Measurements from ENCODE around the gene IL19. TPM values are rescaled to one million over a fixed set of nuclear protein-coding genes. Genes with fewer than 3 reads are reported as not detected.

The IL19 gene
- total and polyA plus RNA-seq, 2 donors (not counting 3 experiments of a cell fraction or from before 2014, with no cell fraction given), result not detected

- H3K36me3 ChIP-seq (ENCODE audit: control insufficient read depth in 2 of 2, extremely low read depth in 1 of 2, insufficient read depth in 2 of 2, low read length in 2 of 2), result no peaks in the 10 kb centered on the region
- no peak overlapping the region for H3K4me2 ChIP-seq (ENCODE audit: insufficient read depth, low read length)
- no peaks in the 10 kb centered on the region for H3K79me2 ChIP-seq (ENCODE audit: control insufficient read depth, insufficient read depth, low read length)
- no peak overlapping the region for H3K9ac ChIP-seq (replicated peaks; ENCODE audit: extremely low read depth, insufficient read depth, low read length)
- no peaks in the 10 kb centered on the region for H4K20me1 ChIP-seq (replicated peaks; ENCODE audit: control insufficient read depth, extremely low read depth, insufficient read depth, low read length)
- H3K9me1 ChIP-seq (replicated peaks; ENCODE audit: control insufficient read depth, extremely low read depth, insufficient read depth, low read length), result no peaks in the 10 kb centered on the region
- dilution Hi-C loops (cut with MboI; ENCODE audit: extremely low pct_ligation_motif_present, low sequenced_read_pairs) (no loop called here), intact Hi-C loops (cut with micrococcal nuclease) (no loop called here)
- no peak overlapping the region for H2AFZ ChIP-seq (ENCODE audit: low read depth, low read length)
- H3K4me1 ChIP-seq (ENCODE audit: control insufficient read depth, extremely low read depth, insufficient read depth, low read length), result no peaks in the 10 kb centered on the region
- no peak overlapping the region for H3K4me3 ChIP-seq (replicated peaks in 1 of 3; ENCODE audit: insufficient read depth in 1 of 3, low read depth in 1 of 3, low read length in 3 of 3)
- TF ChIP-seq GATA2 (IDR thresholded peaks at IDR 0.05; ENCODE audit: insufficient read depth, insufficient read length, low read depth, low read length) (no peak), POLR2AphosphoS5 (IDR thresholded peaks at IDR 0.05; ENCODE audit: insufficient read depth, low read depth, low read length) (no peak), EZH2 (IDR thresholded peaks at IDR 0.05; ENCODE audit: borderline replicate concordance, low read depth, low read length, severe bottlenecking) (no peak), POLR2A (IDR thresholded peaks at IDR 0.05; ENCODE audit: low read depth, low read length) (no peak)
- TF ChIP-seq, protein P1, sequence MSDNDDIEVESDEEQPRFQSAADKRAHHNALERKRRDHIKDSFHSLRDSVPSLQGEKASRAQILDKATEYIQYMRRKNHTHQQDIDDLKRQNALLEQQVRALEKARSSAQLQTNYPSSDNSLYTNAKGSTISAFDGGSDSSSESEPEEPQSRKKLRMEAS (IDR thresholded peaks at IDR 0.05; ENCODE audit: insufficient read depth, insufficient read length), result no peak
- FAIRE-seq, result no peak
- H3K27me3 ChIP-seq (ENCODE audit: control insufficient read depth in 2 of 2, insufficient read depth in 2 of 2, low read length in 2 of 2), result peaks cover 5 to 11% of the 10 kb centered on the region in 2 experiments
- H3K27ac ChIP-seq (ENCODE audit: insufficient read depth, low read depth, low read length), result no peak overlapping the region
- BruUV-seq (replicated peaks), result no TSS peak
- DNase-seq (ENCODE audit: low read depth, low spot score), result no peak
- no peaks in the 10 kb centered on the region for H3K9me3 ChIP-seq (replicated peaks; ENCODE audit: control insufficient read depth, insufficient read depth, low read length)
- ChIA-PET POLR2A (no interaction called here), CTCF (interaction anchor here (1.3 to 2.0 kb wide), 2 partner anchors 11 to 167 kb away, joined by 5 to 13 read pairs; no protein-coding TSS in a partner anchor)
These were observed 25.3 kb upstream of the IL19 start for GRCh38 chr1:206745301-206745700.

- peak; percentile 36 for TF ChIP-seq FOS (IDR thresholded peaks at IDR 0.05; ENCODE audit: borderline replicate concordance, insufficient read depth, low read length)
- no peak for TF ChIP-seq POLR2AphosphoS5 (IDR thresholded peaks at IDR 0.05; ENCODE audit: insufficient read depth, low read depth, low read length)
- TF ChIP-seq JUN (IDR thresholded peaks at IDR 0.05; ENCODE audit: borderline replicate concordance, insufficient read depth, insufficient read length, low read depth), result no peak
- ChIA-PET CTCF (interaction anchor here (1.1 to 2.5 kb wide), 2 partner anchors 13 to 135 kb away, joined by 3 to 10 read pairs; no protein-coding TSS in a partner anchor), POLR2A (interaction anchor here (0.6 to 0.7 kb wide), 2 partner anchors 17 to 26 kb away, joined by 3 to 4 read pairs; no protein-coding TSS in a partner anchor)
- H3K36me3 ChIP-seq (ENCODE audit: control insufficient read depth in 2 of 2, extremely low read depth in 1 of 2, insufficient read depth in 2 of 2, low read length in 2 of 2), result no peaks in the 10 kb centered on the region
- H3K4me1 ChIP-seq (ENCODE audit: control insufficient read depth, extremely low read depth, insufficient read depth, low read length), result no peaks in the 10 kb centered on the region
- intact Hi-C loops (cut with micrococcal nuclease) (no loop called here), dilution Hi-C loops (cut with MboI; ENCODE audit: extremely low pct_ligation_motif_present, low sequenced_read_pairs) (no loop called here)
- no peak overlapping the region for H2AFZ ChIP-seq (ENCODE audit: low read depth, low read length)
- no peaks in the 10 kb centered on the region for H3K79me2 ChIP-seq (ENCODE audit: control insufficient read depth, insufficient read depth, low read length)
- no TSS peak for BruUV-seq (replicated peaks)
- H3K4me3 ChIP-seq (replicated peaks in 1 of 3; ENCODE audit: insufficient read depth in 1 of 3, low read depth in 1 of 3, low read length in 3 of 3), result no peak overlapping the region
- DNase-seq (ENCODE audit: low read depth, low spot score), result peak; percentile 22
- no peak overlapping the region for H3K4me2 ChIP-seq (ENCODE audit: insufficient read depth, low read length)
- no peaks in the 10 kb centered on the region for H3K9me1 ChIP-seq (replicated peaks; ENCODE audit: control insufficient read depth, extremely low read depth, insufficient read depth, low read length)
- no peaks in the 10 kb centered on the region for H3K9me3 ChIP-seq (replicated peaks; ENCODE audit: control insufficient read depth, insufficient read depth, low read length)
- no peak overlapping the region for H3K9ac ChIP-seq (replicated peaks; ENCODE audit: extremely low read depth, insufficient read depth, low read length)
- no peak overlapping the region for H3K27ac ChIP-seq (ENCODE audit: insufficient read depth, low read depth, low read length)
- H3K27me3 ChIP-seq (ENCODE audit: control insufficient read depth in 2 of 2, insufficient read depth in 2 of 2, low read length in 2 of 2), result peaks cover 8 to 9% of the 10 kb centered on the region in 2 experiments
- no peaks in the 10 kb centered on the region for H4K20me1 ChIP-seq (replicated peaks; ENCODE audit: control insufficient read depth, extremely low read depth, insufficient read depth, low read length)
- no peak for FAIRE-seq
These were observed 22.1 kb upstream of the IL19 start for GRCh38 chr1:206748348-206749030.

Data from endothelial cell of umbilical vein (primary cell).